GM18951 (cell line): ENCODE data around the gene CTPS2.
"Not testable (repeated sequence)": the region's sequence is repeated elsewhere in the genome, so short reads cannot be mapped to it uniquely, and the experiment has no call there.

Source experiments
- POLR2A ChIP-seq: IDR thresholded peaks from 4 replicates; pipeline ENCODE4 v1.6.1; 2011; ENCODE audit warnings: mild to moderate bottlenecking; ENCODE audit not compliant: insufficient read length, insufficient read depth; ENCODE audit errors: extremely low read depth
- in situ Hi-C: fragments of 300-500 bp; cut with MboI; formaldehyde crosslinking; loops from one replicate; pipeline ENCODE4 v1.12.0; 2022; ENCODE audit warnings: low sequenced_read_pairs, mixed read lengths, inconsistent platforms; ENCODE audit not compliant: unreplicated experiment

CTPS2 gene, protein sequence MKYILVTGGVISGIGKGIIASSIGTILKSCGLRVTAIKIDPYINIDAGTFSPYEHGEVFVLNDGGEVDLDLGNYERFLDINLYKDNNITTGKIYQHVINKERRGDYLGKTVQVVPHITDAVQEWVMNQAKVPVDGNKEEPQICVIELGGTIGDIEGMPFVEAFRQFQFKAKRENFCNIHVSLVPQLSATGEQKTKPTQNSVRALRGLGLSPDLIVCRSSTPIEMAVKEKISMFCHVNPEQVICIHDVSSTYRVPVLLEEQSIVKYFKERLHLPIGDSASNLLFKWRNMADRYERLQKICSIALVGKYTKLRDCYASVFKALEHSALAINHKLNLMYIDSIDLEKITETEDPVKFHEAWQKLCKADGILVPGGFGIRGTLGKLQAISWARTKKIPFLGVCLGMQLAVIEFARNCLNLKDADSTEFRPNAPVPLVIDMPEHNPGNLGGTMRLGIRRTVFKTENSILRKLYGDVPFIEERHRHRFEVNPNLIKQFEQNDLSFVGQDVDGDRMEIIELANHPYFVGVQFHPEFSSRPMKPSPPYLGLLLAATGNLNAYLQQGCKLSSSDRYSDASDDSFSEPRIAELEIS

DNA sequence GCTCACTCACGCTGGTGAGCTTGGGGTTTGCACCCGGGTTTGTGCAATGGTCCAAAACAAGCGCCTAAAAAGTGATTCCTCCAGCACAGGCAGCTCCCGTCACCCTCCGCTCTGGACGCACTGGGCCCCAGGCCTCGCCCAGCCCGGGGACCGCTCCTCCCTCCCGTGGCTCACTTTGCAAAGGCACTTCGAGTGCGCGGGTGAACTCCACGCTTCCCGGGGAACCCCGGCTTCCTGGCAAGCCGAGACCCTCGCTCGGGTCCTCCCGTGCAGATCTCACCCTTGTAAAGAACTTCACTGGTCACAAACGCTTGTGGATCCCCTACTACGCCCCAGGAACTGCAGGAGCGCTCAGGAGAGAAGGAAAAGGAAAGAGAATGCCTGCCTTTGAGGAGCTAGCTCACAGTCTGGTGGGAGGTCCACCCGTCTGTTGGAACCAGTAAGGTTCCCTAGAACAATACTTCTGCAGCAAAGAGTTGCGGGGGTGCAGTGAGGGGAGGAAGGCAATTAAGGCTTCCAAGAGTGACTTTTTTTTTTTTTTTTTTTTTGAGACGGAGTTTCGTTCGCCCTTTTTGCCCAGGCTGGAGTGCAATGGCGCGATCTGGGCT is at the start of gene CTPS2:
Gene CTPS2, minus strand, starts transcription at position 122 of the 608 bp plus-strand sequence. CDS start 9,767 bp downstream, outside the sequence.
- in situ Hi-C loops, result no loop called here
- peak; percentile 73 for TF ChIP-seq POLR2A

DNA sequence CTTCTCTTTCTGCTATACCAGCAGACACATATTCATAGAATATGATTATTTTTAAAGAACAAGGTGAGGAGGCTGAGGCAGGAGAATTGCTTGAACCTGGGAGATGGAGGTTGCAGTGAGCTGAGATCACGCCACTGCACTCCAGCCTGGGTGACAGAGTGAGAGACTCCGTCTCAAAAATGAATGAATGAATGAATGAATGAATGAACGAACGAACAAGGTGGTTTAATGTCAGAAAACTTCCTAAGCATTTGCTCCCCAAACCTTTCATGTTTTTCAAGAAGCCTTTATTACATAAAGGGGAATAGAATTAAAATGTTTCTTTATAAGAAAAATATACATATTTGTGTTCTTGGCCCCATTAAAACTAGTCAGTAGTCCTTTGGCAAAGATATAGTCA is 49.0 kb upstream of the CTPS2 start:
- in situ Hi-C loops, result not testable (repeated sequence)

DNA sequence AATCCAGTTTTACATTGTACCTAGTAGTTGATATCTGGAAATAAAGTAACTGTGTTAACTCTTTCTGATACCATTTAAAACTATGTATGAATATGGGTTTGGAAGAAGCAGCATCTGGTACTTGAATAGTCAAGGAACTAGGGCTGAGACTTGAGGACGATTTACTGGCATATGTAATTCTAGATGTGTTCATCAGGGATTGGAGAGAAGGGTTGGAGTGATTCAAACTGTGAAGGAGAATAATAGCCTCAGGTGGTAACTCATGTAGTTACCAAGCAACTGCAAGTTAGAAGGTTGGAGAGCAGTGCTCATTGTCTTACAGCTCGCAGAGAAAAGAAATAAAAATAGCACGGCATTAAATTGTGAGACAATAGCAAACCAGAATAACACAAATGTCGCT is 44.3 kb upstream of the CTPS2 start:
- TF ChIP-seq POLR2A, result no peak
- in situ Hi-C loops, result no loop called here

DNA sequence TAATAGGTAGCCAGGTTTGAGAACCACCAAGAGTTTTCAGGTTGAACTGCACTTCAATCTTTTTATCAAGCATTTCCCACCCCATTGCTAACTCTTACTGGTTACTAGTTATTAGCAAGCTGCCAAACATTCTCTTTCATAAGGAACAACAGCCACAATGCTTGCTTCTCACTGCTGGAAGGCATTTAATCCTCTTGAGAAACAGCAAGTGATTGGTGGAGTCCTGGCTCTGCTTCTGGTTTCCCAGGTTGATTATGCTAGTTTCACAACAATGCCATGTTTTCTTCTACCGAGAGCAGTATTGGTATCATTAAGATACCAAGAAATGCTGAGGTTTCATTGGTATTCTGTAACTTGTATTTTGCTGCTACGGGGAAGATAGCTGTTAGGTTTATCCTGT is 41.5 kb upstream of the CTPS2 start:
- in situ Hi-C loops, result no loop called here

DNA sequence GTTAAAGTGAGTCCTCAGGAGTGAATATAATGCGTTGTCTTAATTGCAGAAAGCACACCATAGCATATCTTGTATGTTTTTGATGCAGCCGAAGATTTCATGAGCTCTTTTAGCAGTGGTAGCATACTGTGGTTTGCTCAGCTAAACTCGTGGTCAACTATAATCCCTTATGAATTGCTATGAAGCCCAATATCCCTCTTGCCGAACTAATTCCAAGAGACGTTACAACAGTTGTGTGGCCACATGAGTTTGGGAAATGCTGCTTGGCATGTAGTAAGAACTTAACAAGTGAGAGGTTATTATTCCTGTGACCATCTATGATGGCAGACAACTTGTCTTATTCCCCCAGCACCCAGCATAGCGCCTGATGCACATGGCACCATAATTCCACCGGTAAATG is 37.7 kb upstream of the CTPS2 start:
- TF ChIP-seq POLR2A, result no peak
- in situ Hi-C loops, result no loop called here

More for the DNA sequence above, 41.5 kb upstream of the CTPS2 start:
- TF ChIP-seq POLR2A, result no peak

DNA sequence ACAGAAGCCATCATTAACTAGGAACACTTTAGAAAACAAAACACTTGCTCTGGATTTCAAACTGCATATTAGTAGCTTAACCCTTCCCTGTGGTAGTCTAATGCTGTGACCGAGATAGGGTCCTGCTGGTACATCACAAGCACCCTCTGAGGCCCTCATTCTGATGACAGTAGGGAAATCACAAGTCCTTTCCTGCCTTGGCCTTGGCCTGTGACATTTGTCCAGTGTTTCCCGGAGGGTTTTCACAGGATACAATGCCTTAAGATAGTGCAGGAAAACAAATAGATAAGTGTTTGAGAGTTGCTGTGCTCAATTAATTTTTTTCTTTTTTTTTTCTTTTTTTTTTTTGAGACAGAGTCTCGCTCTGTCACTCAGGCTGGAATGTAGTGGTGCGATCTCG is 36.0 kb upstream of the CTPS2 start:
- in situ Hi-C loops, result no loop called here
- TF ChIP-seq POLR2A, result no peak

- in situ Hi-C loops, result no loop called here
- no peak for TF ChIP-seq POLR2A
Observed at GRCh38 chrX:16745659-16746058, 33.2 kb upstream of the CTPS2 start.

GRCh38 chrX:16745102-16745501 is 32.6 kb upstream of the CTPS2 start:
- in situ Hi-C loops, result no loop called here
- no peak for TF ChIP-seq POLR2A

DNA sequence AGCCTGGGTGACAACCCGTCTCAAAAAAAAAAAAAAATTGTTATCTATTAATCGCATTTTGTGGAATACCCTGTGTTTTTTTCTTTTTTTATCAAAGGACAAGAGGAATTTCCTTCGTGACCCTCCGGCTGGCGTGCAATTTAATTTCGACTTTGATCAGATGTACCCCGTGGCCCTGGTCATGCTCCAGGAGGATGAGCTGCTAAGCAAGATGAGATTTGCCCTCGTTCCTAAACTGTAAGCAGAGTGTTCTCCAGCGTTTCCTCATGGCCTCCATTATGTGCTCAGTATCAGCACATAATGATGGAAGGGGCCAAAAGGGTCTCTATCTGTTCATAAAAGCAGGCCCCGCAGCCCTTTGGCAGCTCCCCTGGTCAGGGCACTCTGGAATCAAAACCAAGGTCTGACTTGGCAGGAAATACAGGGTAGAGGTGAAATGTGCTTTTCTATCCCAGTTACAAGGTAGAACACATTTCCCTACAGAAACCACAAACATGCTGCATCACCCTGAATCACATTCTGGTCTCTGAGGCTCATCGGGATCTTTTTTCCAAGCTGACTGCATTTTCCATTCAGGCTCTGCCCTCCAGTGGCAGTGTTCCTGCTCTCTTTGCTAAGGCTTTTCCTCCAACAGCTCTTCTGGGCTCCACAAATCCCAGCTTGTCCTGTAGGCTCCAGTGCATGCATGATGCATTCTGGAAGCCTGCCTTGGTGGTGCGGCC is 31.3 kb upstream of the CTPS2 start:
- no peak for TF ChIP-seq POLR2A
- in situ Hi-C loops, result no loop called here

- TF ChIP-seq POLR2A, result no peak
- in situ Hi-C loops, result no loop called here
Observed at GRCh38 chrX:16739574-16739973, 27.1 kb upstream of the CTPS2 start.

- in situ Hi-C loops, result no loop called here
- TF ChIP-seq POLR2A, result no peak
Observed at GRCh38 chrX:16737024-16737423, 24.6 kb upstream of the CTPS2 start.

GRCh38 chrX:16733013-16733412 is 20.5 kb upstream of the CTPS2 start:
- TF ChIP-seq POLR2A, result no peak
- in situ Hi-C loops, result no loop called here

GRCh38 chrX:16730450-16730849 is 18.0 kb upstream of the CTPS2 start:
- TF ChIP-seq POLR2A, result no peak
- in situ Hi-C loops, result no loop called here
